Measurements from ENCODE around the gene VGF.
"Not testable (repeated sequence)": the region's sequence is repeated elsewhere in the genome, so short reads cannot be mapped to it uniquely, and the experiment has no call there.

VGF gene

DNA sequence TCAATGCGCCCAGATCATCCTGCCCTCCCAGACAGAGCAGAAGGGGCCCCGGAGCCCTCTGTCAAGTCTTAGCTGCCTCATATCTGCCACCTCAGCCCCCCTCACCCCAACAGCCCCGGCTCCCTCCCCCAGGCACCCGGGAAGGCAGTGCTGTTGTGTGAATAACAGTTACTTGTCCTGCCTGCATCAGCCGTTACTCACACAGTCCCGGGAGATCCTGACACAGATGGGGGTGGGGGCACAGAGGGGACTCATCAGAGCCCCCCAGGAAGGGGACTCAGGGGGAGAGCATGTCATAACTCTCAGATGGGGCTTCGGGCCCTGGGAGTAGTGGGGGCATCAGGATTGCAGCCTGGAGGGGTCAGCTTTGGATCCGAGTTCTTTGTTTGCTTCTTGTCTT, 50.9 kb downstream of the VGF start:
- no peak for DNase-seq

DNA sequence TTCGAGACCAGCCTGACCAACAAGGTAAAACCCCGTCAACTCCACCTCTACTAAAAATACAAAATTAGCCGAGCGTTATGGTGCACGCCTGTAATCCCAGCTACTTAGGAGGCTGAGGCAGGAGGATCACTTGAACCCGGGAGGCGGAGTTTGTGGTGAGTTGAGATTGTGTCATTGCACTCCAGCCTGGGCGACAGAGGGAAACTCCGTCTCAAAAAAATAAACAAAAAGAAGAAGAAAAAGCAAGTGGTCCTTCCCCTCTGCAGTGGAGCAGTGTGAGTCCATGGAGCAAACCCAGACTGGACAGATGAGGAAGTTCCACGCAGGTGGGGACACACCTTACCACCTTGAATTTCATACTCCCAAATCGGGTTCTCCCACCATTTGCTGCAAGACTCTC, 51.5 kb downstream of the VGF start:
- no peak for DNase-seq

DNA sequence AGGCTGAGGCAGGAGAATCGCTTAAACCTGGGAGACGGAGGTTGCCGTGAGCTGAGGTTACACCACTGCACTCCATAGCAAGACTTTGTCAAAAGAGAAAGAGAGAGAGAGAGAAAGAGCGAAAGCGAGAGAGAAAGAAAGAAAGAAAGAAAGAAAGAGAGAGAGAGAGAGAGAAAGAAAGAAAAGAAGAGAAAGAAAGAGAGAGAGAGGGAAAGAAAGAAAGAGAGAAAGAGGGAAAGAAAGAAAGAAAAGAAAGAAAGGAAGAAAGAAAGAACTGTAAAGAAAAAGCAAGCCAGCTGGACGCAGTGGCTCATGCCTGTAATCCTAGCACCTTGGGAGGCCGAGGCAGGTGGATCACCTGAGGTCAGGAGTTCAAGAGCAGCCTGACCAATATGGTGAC, 52.2 kb downstream of the VGF start:
- DNase-seq, result not testable (repeated sequence)

Measured in T-helper 9 cell (primary cell).